NB4 (cell line): ENCODE measurements around the gene DECR2.
"Not testable (repeated sequence)": the region's sequence is repeated elsewhere in the genome, so short reads cannot be mapped to it uniquely, and the experiment has no call there.

Experiments
- DNase-seq: peaks from one replicate; pipeline ENCODE4 v3.0.0; 2010; ENCODE audit warnings: low read depth
- H3K4me3 ChIP-seq: one replicate; pipeline ENCODE4 v1.5.1; 2011; ENCODE audit warnings: mild to moderate bottlenecking, low read depth, low read length, moderate library complexity
- MYC ChIP-seq: IDR thresholded peaks from 2 replicates; pipeline ENCODE4 v1.6.1; 2011; ENCODE audit warnings: low read depth, low read length
- POLR2A ChIP-seq: IDR thresholded peaks from 2 replicates; pipeline ENCODE4 v1.6.1; 2011; ENCODE audit warnings: mild to moderate bottlenecking; ENCODE audit not compliant: insufficient read length; ENCODE audit errors: extremely low read depth
- TF ChIP-seq, protein P1 (sequence below): IDR thresholded peaks from one replicate; pipeline ENCODE4 v1.5.1; 2012; ENCODE audit warnings: low read depth, low read length
- TF ChIP-seq, protein P2 (sequence below): IDR thresholded peaks from 2 replicates; pipeline ENCODE4 v1.6.1; 2011; ENCODE audit warnings: low read depth, low read length

DECR2 gene

DNA sequence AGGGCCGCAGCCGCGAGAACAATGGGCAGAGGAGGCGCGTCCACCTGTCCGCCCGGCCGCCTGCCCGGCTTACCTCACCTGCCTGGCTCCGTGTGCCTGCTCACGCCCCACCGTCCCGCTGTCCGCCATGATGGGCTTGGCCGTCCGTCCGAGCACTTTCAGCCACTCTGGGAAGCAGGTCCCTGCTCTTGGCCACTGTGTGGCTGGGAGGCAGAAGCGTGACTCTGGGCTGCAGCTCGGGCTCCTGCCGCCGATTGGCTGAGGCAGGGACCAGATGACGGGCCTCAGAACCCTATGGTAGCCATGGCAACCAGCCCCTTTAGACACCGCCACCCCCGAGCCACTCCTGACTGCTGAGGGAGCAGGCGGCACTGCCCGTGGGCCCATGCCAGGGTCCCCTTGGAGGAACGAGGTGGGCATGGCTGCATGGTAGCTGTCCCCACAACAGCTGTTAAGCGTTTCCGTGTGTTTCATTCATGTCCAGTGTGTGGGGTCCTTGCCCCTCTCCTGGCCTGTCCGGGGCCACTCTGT lies 40.3 kb upstream of the DECR2 start:
- TF ChIP-seq POLR2A = no peak
- no peak for TF ChIP-seq MYC
- TF ChIP-seq, protein P1, sequence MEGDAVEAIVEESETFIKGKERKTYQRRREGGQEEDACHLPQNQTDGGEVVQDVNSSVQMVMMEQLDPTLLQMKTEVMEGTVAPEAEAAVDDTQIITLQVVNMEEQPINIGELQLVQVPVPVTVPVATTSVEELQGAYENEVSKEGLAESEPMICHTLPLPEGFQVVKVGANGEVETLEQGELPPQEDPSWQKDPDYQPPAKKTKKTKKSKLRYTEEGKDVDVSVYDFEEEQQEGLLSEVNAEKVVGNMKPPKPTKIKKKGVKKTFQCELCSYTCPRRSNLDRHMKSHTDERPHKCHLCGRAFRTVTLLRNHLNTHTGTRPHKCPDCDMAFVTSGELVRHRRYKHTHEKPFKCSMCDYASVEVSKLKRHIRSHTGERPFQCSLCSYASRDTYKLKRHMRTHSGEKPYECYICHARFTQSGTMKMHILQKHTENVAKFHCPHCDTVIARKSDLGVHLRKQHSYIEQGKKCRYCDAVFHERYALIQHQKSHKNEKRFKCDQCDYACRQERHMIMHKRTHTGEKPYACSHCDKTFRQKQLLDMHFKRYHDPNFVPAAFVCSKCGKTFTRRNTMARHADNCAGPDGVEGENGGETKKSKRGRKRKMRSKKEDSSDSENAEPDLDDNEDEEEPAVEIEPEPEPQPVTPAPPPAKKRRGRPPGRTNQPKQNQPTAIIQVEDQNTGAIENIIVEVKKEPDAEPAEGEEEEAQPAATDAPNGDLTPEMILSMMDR = no peak
- TF ChIP-seq, protein P2, sequence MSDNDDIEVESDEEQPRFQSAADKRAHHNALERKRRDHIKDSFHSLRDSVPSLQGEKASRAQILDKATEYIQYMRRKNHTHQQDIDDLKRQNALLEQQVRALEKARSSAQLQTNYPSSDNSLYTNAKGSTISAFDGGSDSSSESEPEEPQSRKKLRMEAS = no peak
- no peak for DNase-seq
- H3K4me3 ChIP-seq = no peak overlapping the region

DNA sequence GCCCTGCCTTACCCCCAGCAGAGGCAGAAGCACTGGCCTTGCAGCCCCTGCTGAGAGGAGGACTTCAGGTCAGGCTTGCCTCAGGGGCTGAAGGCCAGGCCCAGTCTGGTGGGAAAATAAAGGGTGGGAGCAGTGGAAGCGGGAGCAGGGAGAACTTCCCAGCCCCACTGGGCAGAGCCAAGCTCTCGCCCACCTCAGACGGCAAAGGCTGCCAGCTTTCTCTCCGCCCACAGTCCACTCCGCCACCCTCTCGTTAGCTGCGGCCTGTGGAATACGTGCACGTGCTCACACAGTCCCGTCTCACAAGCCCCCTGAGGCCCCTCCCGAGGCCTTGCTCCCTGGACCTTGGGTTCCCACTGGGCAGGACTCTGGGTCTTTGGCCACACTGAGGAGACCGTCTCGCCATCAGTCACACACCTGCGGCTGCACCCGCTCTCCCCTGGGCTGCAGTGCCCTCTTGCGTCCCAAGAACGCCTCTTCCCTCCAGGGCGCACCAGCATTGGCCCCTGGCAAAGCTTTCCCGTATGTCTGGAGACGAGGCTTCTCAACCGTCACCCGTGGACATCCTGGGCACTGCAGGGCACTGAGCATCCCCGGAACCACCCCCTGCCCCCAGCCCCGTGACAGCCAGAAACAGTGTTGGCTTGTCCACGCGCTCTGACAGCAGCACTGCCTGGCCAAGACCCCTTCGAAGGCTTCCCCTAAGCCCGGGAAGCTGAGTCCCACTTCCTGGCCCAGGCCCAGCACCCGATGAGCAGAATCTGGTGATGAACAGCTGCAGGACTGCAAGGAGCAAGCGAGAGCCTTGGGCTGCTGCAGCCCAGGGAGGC lies 39.6 kb upstream of the DECR2 start:
- no peak overlapping the region for H3K4me3 ChIP-seq
- peak; percentile 79 for DNase-seq
- TF ChIP-seq MYC = no peak
- TF ChIP-seq, protein P1 = peak; percentile 79

DNA sequence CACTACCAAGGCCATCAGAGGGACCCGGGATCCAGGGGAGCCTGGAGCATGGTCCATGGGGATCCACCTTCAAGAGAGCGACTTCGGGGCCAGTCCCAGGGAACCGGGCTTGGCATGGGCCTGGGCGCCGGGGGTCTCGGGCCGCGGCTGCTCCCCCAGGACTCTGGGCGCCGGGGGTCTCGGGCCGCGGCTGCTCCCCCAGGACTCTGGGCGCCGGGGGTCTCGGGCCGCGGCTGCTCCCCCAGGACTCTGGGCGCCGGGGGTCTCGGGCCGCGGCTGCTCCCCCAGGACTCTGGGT lies 39.0 kb upstream of the DECR2 start:
- not testable (repeated sequence) for H3K4me3 ChIP-seq, DNase-seq

DNA sequence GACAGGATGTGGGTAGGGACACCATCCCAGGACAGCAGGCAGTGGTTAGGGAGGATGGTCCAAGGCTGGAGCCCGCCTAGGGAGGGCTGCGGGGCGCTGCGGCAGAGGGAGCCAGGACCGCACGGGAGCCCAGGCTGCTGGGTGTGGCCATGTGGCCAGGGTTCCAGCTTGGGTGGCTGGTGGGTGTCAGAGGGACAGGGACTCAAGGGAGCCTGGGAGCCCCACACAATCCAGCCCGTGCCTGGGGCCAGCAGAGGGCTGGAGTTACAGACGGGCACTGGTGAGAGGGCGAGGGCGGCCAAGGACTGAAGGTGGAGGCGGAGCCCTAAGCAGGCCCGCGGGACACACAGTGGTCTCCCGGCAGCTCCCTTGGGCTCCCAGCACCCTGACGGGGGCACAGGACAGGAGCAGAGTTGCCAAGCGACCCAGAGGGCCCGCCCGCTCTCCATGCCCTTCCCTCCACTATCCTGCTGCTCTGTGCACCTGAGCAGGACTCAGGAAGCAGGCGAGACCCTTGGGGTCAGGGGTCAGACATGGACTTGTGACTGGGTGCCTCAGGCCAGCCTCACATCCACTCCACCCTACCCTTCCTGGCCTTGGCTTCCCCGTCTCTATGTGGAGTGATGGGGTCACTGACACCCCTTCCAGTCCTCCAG lies 38.4 kb upstream of the DECR2 start:
- no peak for DNase-seq
- no peak overlapping the region for H3K4me3 ChIP-seq
- no peak for TF ChIP-seq MYC
- TF ChIP-seq, protein P1 = no peak

DNA sequence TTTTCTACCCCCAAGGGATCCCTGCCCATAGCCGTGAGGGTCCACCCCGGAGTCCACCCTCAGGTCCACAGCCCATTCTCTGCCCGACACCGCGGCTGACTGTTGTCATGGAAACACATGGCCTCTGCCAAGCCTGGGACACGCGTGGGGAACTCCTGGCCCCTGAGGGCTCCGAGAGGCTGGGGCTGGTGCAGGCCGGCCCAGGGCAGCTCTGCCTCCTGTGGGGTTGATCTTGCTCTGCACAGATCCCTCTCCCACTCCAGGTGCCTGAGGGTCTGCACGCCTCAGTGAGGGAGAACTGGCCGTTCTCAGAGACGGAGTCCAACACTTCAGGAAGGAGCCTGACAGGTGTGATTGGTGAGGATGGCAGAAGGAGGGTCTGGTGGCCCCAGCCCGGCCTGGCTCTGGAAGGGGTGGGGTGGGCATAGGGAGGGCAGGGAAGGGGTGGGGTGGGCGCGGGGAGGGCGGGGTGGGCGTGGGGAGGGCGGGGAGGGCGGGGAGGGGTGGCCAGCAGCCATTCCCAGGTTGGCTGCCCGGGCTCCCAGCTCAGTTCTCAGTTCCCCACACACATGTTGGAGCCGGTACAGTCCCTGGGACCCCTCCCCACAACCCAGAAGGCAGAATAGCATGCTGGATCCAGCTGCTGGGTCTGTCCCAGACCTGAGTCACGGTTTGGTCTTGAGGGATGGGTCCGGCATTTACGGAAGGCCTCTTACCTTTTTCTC lies 37.8 kb upstream of the DECR2 start:
- TF ChIP-seq, protein P1 = no peak
- TF ChIP-seq, protein P2 = no peak
- TF ChIP-seq MYC (no peak), POLR2A (no peak)
- no peak for DNase-seq
- no peak overlapping the region for H3K4me3 ChIP-seq

DNA sequence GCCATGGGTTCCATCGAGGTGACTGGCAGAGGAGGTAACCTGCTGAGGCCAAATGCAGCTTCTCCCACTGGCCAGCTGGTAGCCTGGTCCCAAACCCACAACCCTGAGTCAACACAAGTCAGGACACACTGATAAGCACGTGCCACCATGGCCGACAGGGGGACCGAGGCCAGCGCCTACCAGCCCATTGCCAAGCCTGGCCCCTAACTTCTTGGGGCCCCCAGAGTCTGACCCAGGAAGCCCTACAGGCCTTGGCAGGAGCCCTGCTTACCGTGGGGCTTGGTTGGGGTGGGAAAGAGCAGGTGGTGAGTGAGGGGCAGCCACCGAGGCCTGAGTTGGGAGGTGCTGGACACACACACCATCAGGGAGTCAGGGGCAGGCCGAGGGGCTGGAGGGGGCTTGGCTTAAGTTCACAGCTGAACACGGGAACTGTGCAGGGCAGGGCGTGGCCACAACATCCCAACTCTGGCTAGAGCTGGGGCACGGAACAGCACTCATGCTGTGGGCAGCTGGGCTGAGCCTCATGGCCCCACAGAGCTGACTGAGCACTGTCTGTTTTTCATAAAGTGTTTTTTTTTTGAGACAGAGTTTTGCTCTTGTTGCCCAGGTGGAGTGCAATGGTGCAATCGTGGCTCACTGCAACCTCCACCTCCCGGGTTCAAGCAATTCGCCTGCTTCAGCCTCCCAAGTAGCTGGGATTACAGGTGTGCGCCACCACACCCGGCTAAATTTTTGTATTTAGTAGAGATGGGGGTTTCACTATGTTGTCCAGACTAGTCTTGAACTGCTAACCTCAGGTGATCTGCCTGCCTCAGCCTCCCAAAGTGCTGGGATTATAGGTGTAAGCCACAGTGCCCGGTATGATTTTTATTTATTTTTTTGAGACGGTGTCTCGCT lies 36.8 kb upstream of the DECR2 start:
- H3K4me3 ChIP-seq = no peak overlapping the region
- DNase-seq = no peak
- TF ChIP-seq, protein P2 = no peak
- TF ChIP-seq POLR2A (no peak), MYC (no peak)
- TF ChIP-seq, protein P1 = no peak
